A673 (cell line): ENCODE results near the gene SLC41A2. TPM values are rescaled to one million over a fixed set of nuclear protein-coding genes. Genes with fewer than 3 reads are reported as not detected.

ENCODE experiments used
- BruUV-seq: library from RNA; stranded (reverse); fragments of 400-500 nt; replicated peaks from 2 replicates; lab custom pipeline; 2021; lab: Mats Ljungman, UMichigan
- CTCF ChIA-PET: fragments of 300-600 bp; sonication (Branson Sonifier 250); formaldehyde crosslinking; loops from one replicate; lab custom pipeline; 2022; ENCODE audit warnings: antibody characterized with exemption; lab: Charles Lee
- POLR2A ChIA-PET: fragments of 300-600 bp; sonication (Branson Sonifier 250); formaldehyde crosslinking; loops from one replicate; lab custom pipeline; 2022; ENCODE audit warnings: antibody characterized with exemption; ENCODE audit not compliant: low non-redundant PET; lab: Charles Lee
- DNase-seq: peaks from one replicate; pipeline ENCODE4 v3.0.0-alpha.2; 2015; ENCODE audit warnings: low spot score
- H3K27ac ChIP-seq: fragments of 200-600 bp; sonication (generic); 2 replicates; pipeline ENCODE4 v1.5.1; 2016; ENCODE audit warnings: mixed run types, low read depth, mild to moderate bottlenecking, mixed read lengths, antibody characterized with exemption, low read length; ENCODE audit not compliant: poor library complexity, severe bottlenecking
- H3K27me3 ChIP-seq: fragments of 200-600 bp; sonication (generic); replicated peaks from 2 replicates; pipeline ENCODE4 v1.6.1; 2017; ENCODE audit warnings: mixed run types, low read depth, mild to moderate bottlenecking, mixed read lengths, antibody characterized with exemption, low read length; ENCODE audit not compliant: insufficient read depth, poor library complexity
- H3K36me3 ChIP-seq: fragments of 200-600 bp; sonication (generic); 2 replicates; pipeline ENCODE4 v1.6.1; 2016; ENCODE audit warnings: mixed run types, mild to moderate bottlenecking, mixed read lengths, antibody characterized with exemption, low read length; ENCODE audit not compliant: insufficient read depth, poor library complexity, severe bottlenecking
- H3K4me1 ChIP-seq: fragments of 200-600 bp; sonication (generic); 2 replicates; pipeline ENCODE4 v1.6.1; 2017; ENCODE audit warnings: mixed run types, mild to moderate bottlenecking, mixed read lengths, antibody characterized with exemption, low read length; ENCODE audit not compliant: insufficient read depth, poor library complexity, severe bottlenecking
- H3K4me3 ChIP-seq: fragments of 200-600 bp; sonication (generic); 2 replicates; pipeline ENCODE4 v1.5.1; 2016; ENCODE audit warnings: low read depth, mixed run types, mild to moderate bottlenecking, mixed read lengths, low read length; ENCODE audit not compliant: poor library complexity, severe bottlenecking
- H3K9me3 ChIP-seq: fragments of 200-600 bp; sonication (generic); 2 replicates; pipeline ENCODE4 v1.6.1; 2016; ENCODE audit warnings: mixed run types, low read depth, mild to moderate bottlenecking, mixed read lengths, antibody characterized with exemption, low read length; ENCODE audit not compliant: poor library complexity, severe bottlenecking
- EZH2 ChIP-seq: fragments of 200-600 bp; sonication (generic); IDR thresholded peaks from 2 replicates; pipeline ENCODE4 v1.6.1; 2017; ENCODE audit warnings: borderline replicate concordance, low read depth, mild to moderate bottlenecking, mixed read lengths, antibody characterized with exemption, low read length; ENCODE audit not compliant: poor library complexity, severe bottlenecking
- intact Hi-C: fragments of 100-400 bp; cut with micrococcal nuclease; formaldehyde crosslinking; loops from one replicate; pipeline ENCODE4 v1.10.0; 2022; ENCODE audit not compliant: unreplicated experiment
- total RNA-seq: library from RNA; stranded (reverse); gene quantifications from 2 replicates; pipeline ENCODE4 v1.2.3, GENCODE V29; 2021
- TF ChIP-seq, protein P1 (sequence below): fragments of 300-800, 200-600 bp; sonication (generic); conservative IDR thresholded peaks from 2 replicates; pipeline ENCODE4 v1.5.1; 2017; ENCODE audit warnings: low read depth, mild to moderate bottlenecking, antibody characterized with exemption, low read length, moderate library complexity, mixed read lengths

SLC41A2 gene
- total RNA-seq, 1 experiment from 2014 or later = 0.24 TPM

DNA sequence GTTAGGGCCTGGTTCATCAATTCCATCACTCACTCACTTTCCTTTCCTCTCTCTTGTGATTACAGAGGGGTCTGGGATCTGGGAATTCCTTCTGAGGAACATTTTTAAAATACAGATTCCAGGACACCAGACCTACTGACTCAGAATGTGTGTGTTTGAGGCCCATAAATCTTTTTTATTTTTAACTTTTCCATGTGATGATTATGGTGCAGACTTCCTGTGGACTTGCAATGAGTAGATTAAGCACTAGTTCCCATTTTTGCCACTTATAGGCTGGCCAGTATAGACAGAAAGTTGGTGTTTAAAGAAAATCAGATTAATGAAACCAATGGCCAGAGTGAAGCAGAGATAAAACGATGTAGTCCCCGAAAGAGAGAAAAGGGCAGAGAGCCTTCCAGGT lies 28.1 kb downstream of the SLC41A2 start:
- intact Hi-C loops = no loop called here
- POLR2A ChIA-PET = no interaction called here
- BruUV-seq = no TSS peak

GRCh38 chr12:104929368-104929767 lies 28.7 kb downstream of the SLC41A2 start:
- Histone ChIP-seq H3K9me3 (no peaks in the 10 kb centered on the region), H3K4me1 (no peaks in the 10 kb centered on the region), H3K36me3 (no peaks in the 10 kb centered on the region), H3K27ac (no peak overlapping the region), H3K4me3 (no peak overlapping the region), H3K27me3 (peaks cover 5% of the 10 kb centered on the region)
- intact Hi-C loops = no loop called here
- no peak for DNase-seq
- POLR2A ChIA-PET = no interaction called here
- BruUV-seq = no TSS peak
- no peak for TF ChIP-seq EZH2
- TF ChIP-seq, protein P1, sequence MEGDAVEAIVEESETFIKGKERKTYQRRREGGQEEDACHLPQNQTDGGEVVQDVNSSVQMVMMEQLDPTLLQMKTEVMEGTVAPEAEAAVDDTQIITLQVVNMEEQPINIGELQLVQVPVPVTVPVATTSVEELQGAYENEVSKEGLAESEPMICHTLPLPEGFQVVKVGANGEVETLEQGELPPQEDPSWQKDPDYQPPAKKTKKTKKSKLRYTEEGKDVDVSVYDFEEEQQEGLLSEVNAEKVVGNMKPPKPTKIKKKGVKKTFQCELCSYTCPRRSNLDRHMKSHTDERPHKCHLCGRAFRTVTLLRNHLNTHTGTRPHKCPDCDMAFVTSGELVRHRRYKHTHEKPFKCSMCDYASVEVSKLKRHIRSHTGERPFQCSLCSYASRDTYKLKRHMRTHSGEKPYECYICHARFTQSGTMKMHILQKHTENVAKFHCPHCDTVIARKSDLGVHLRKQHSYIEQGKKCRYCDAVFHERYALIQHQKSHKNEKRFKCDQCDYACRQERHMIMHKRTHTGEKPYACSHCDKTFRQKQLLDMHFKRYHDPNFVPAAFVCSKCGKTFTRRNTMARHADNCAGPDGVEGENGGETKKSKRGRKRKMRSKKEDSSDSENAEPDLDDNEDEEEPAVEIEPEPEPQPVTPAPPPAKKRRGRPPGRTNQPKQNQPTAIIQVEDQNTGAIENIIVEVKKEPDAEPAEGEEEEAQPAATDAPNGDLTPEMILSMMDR = no peak
- CTCF ChIA-PET = no interaction called here

More for the DNA sequence above, 28.1 kb downstream of the SLC41A2 start:
- Histone ChIP-seq H3K4me3 (no peak overlapping the region), H3K36me3 (no peaks in the 10 kb centered on the region), H3K27me3 (peaks cover 5% of the 10 kb centered on the region), H3K9me3 (no peaks in the 10 kb centered on the region), H3K4me1 (no peaks in the 10 kb centered on the region), H3K27ac (no peak overlapping the region)
- CTCF ChIA-PET = no interaction called here
- no peak for DNase-seq
- no peak for TF ChIP-seq EZH2
- TF ChIP-seq, protein P1 = no peak

GRCh38 chr12:104928036-104928745 lies 29.9 kb downstream of the SLC41A2 start:
- Histone ChIP-seq H3K27ac (no peak overlapping the region), H3K4me1 (no peaks in the 10 kb centered on the region), H3K36me3 (no peaks in the 10 kb centered on the region), H3K9me3 (no peaks in the 10 kb centered on the region), H3K4me3 (no peak overlapping the region), H3K27me3 (peaks cover 5% of the 10 kb centered on the region)
- DNase-seq = no peak
- ChIA-PET CTCF (no interaction called here), POLR2A (no interaction called here)
- intact Hi-C loops = no loop called here
- no TSS peak for BruUV-seq
- TF ChIP-seq EZH2 = no peak
- TF ChIP-seq, protein P1 = no peak
